Measurements from ENCODE around the gene DNASE1L2. TPM values are rescaled to one million over a fixed set of nuclear protein-coding genes. Genes with fewer than 3 reads are reported as not detected.

DNASE1L2 gene
- total and polyA plus RNA-seq, 2 donors (not counting 3 experiments of a cell fraction or from before 2014, with no cell fraction given), result 0.57 to 1.2 TPM

- H4K20me1 ChIP-seq (replicated peaks; ENCODE audit: control insufficient read depth, extremely low read depth, insufficient read depth, low read length), result no peaks in the 10 kb centered on the region
- H3K9me3 ChIP-seq (replicated peaks; ENCODE audit: control insufficient read depth, insufficient read depth, low read length), result no peaks in the 10 kb centered on the region
- no peak overlapping the region for H3K4me3 ChIP-seq (replicated peaks in 1 of 3; ENCODE audit: insufficient read depth in 1 of 3, low read depth in 1 of 3, low read length in 3 of 3)
- ChIA-PET CTCF (no interaction called here), POLR2A (no interaction called here)
- no peak for TF ChIP-seq JUN (IDR thresholded peaks at IDR 0.05; ENCODE audit: borderline replicate concordance, insufficient read depth, insufficient read length, low read depth)
- no peak for TF ChIP-seq MAX (IDR thresholded peaks at IDR 0.05; ENCODE audit: insufficient read depth, insufficient read length)
- TF ChIP-seq CTCF (IDR thresholded peaks at IDR 0.05; ENCODE audit: extremely low read depth in 1 of 2, insufficient read depth in 1 of 2, low read depth in 1 of 2, low read length in 2 of 2), result no peak
- no peak for TF ChIP-seq FOS (IDR thresholded peaks at IDR 0.05; ENCODE audit: borderline replicate concordance, insufficient read depth, low read length)
- no peak for TF ChIP-seq POLR2AphosphoS5 (IDR thresholded peaks at IDR 0.05; ENCODE audit: insufficient read depth, low read depth, low read length)
- no peak for TF ChIP-seq EZH2 (IDR thresholded peaks at IDR 0.05; ENCODE audit: borderline replicate concordance, low read depth, low read length, severe bottlenecking)
- no peak for TF ChIP-seq GATA2 (IDR thresholded peaks at IDR 0.05; ENCODE audit: insufficient read depth, insufficient read length, low read depth, low read length)
- no peak for TF ChIP-seq POLR2A (IDR thresholded peaks at IDR 0.05; ENCODE audit: low read depth, low read length)
- no peak for TF ChIP-seq MYC (IDR thresholded peaks at IDR 0.05; ENCODE audit: low read depth, low read length)
- H3K9me1 ChIP-seq (replicated peaks; ENCODE audit: control insufficient read depth, extremely low read depth, insufficient read depth, low read length), result no peaks in the 10 kb centered on the region
- no peak overlapping the region for H3K9ac ChIP-seq (replicated peaks; ENCODE audit: extremely low read depth, insufficient read depth, low read length)
- no peak overlapping the region for H2AFZ ChIP-seq (ENCODE audit: low read depth, low read length)
- FAIRE-seq (no peak), DNase-seq (ENCODE audit: low read depth, low spot score) (no peak)
- intact Hi-C loops (cut with micrococcal nuclease) (no loop called here), dilution Hi-C loops (cut with MboI; ENCODE audit: extremely low pct_ligation_motif_present, low sequenced_read_pairs) (no loop called here)
- peaks cover under 1% of the 10 kb centered on the region for H3K4me1 ChIP-seq (ENCODE audit: control insufficient read depth, extremely low read depth, insufficient read depth, low read length)
- peaks cover 0 to 2% of the 10 kb centered on the region in 2 experiments for H3K27me3 ChIP-seq (ENCODE audit: control insufficient read depth in 2 of 2, insufficient read depth in 2 of 2, low read length in 2 of 2)
- H3K79me2 ChIP-seq (ENCODE audit: control insufficient read depth, insufficient read depth, low read length), result peaks cover 9% of the 10 kb centered on the region
- BruUV-seq (replicated peaks), result no TSS peak
- peaks cover 9 to 50% of the 10 kb centered on the region in 2 experiments for H3K36me3 ChIP-seq (ENCODE audit: control insufficient read depth in 2 of 2, extremely low read depth in 1 of 2, insufficient read depth in 2 of 2, low read length in 2 of 2)
- H3K27ac ChIP-seq (ENCODE audit: insufficient read depth, low read depth, low read length), result no peak overlapping the region
- no peak overlapping the region for H3K4me2 ChIP-seq (ENCODE audit: insufficient read depth, low read length)
Observed at GRCh38 chr16:2231016-2231931, 5.0 kb upstream of the DNASE1L2 start.
